ENCODE data around the gene RGP1.

RGP1 gene

GRCh38 chr9:35719546-35719945 lies 29.5 kb upstream of the RGP1 start:
- DNase-seq: no peak

GRCh38 chr9:35723426-35723825 lies 25.7 kb upstream of the RGP1 start:
- DNase-seq: no peak

GRCh38 chr9:35723908-35724307 lies 25.2 kb upstream of the RGP1 start:
- no peak for DNase-seq

DNA sequence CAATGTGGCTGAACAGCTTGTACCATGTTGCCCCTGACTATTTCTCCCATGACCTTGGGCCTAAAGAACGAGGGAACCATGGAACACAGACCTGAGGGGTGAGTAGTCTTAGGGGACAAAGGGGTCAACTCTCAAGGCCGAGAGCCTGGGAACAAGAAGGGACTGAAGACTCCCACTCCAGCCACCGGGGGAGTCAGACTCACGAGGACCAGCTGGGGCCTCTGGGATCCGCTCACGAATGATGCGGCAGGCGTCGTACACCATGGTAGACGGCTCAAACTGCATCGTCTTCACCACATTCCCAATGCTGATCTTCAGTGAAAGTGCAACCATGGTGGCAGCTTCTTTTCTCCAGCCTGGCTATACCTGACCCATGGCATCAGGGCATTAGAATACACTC lies 23.7 kb upstream of the RGP1 start:
- DNase-seq: no peak

GRCh38 chr9:35726931-35727330 lies 22.2 kb upstream of the RGP1 start:
- peak; percentile 13 to 62 (median 38) for DNase-seq

GRCh38 chr9:35727676-35728040 lies 21.4 kb upstream of the RGP1 start:
- no peak for DNase-seq

- DNase-seq: peak; percentile 77 to 88 (median 85)
Measured at GRCh38 chr9:35728041-35728971, 20.8 kb upstream of the RGP1 start.

DNA sequence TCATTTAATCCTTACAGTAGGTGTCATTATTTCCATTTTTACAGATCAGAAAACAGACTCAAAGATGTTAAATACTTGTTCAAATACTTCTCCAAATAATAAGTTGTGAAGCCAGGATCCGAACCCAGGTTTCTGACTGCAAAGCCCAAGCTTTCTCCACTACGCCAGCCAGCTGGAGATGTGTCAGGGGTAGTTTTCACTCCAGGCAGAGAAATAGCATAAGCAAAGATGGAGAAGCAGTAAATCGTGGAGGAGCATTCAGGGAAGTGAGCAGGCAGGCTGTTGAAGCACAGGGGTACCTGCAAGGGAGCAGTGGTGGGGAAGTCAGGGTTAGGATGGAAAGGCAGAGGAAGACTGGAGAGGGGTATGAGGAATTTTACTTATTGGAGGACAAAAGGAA lies 20.0 kb upstream of the RGP1 start:
- no peak for DNase-seq

GRCh38 chr9:35729700-35730485 lies 19.2 kb upstream of the RGP1 start:
- DNase-seq: peak; percentile 80 to 92 (median 90)

DNA sequence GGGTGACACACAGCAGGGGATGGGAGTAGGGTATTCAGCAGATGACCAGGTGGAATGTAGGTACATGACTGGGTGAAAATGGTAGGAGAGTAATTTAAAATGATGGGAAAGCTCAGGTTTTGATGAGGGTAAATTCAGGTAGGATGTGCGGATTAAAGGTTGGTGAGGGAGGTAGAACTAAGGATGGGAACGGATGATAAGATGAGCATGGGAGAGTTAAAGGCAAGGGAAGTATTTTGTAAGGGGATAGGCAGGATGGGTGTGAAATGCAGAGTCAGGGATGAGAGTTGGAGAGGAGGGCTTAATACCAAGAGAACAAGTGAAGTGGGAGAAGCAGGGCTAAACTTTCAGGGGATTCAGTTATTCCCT lies 18.6 kb upstream of the RGP1 start:
- no peak for DNase-seq

DNA sequence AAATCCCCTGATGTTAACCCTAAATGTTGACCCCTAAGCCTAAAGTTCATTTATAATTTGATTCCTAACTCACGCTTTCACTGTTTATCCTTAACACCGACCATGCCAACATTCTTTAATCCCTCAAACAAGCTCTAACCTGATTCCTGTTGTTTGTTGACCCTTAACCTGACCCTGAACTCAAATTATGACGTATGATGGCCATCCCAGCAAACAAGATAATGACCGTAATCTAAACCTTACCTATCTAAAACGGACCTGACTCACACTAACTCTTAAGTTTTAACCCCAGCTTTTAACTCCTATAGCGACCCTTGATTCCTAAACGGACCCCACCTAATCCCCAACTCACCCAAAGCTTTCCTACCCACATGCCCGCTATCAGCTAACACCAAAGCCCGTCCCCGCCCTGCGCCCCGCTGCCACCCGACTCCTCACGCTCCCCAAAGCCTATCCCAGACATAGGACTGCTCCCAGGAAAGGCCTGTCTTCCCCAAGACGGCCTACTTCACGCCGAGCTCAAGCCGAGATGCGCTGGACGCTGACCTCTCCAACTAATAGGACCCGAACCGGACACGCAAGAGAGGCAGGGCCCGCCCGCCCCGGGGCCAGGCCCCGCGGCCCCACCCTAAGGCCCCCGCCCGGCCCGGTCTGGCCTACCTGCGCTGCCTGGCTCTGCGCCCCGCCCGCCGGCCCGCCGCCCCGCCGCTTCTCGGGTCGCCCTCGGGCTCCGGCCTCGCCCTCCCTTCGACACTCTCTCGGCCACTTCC lies 17.5 kb upstream of the RGP1 start:
- DNase-seq: peak in 1 of 4 experiments; percentile 22

- peak; percentile 98 to 100 (median 100) for DNase-seq
Measured at GRCh38 chr9:35732185-35732799, 16.8 kb upstream of the RGP1 start, which contains the start of the genes CREB3 and TLN1. CREB3 (plus strand) TSS chr9:35732666; CDS start chr9:35732773, 107 bp downstream. TLN1 (minus strand) TSS chr9:35732195; CDS start chr9:35725694, 6,501 bp downstream.

DNA sequence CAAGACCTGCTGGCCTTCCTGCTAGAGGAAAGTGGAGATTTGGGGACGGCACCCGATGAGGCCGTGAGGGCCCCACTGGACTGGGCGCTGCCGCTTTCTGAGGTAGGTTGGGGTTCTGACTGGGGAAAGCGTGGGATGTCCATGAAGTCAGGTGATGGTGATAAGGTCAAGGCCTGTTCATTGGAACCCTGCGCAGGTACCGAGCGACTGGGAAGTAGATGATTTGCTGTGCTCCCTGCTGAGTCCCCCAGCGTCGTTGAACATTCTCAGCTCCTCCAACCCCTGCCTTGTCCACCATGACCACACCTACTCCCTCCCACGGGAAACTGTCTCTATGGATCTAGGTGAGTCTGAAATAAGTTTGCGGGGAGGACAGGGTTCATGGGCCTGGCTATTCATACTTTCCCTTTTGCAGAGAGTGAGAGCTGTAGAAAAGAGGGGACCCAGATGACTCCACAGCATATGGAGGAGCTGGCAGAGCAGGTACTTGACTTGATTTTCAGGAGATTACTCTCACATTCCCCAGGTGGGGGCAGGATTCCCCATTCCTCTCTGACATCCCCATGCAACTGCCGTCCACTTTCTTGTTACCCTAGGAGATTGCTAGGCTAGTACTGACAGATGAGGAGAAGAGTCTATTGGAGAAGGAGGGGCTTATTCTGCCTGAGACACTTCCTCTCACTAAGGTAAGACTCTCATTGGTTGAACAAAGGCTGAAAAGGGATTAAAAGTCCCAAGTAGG lies 16.1 kb upstream of the RGP1 start:
- DNase-seq: peak; percentile 15 to 63 (median 54)

- DNase-seq: no peak
Measured at GRCh38 chr9:35734096-35734495, 15.0 kb upstream of the RGP1 start.

DNA sequence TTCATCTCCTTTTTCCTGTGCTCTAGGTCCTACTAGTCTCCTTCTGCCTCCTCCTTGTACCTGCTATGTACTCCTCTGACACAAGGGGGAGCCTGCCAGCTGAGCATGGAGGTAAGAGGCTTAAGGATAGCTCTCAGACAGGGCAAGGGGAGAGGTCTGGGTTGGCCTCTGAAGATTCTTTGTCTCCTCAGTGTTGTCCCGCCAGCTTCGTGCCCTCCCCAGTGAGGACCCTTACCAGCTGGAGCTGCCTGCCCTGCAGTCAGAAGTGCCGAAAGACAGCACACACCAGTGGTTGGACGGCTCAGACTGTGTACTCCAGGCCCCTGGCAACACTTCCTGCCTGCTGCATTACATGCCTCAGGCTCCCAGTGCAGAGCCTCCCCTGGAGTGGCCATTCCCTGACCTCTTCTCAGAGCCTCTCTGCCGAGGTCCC lies 12.9 kb upstream of the RGP1 start:
- peak; percentile 74 to 82 (median 79) for DNase-seq

- no peak for DNase-seq
Measured at GRCh38 chr9:35737143-35737542, 11.9 kb upstream of the RGP1 start.

DNA sequence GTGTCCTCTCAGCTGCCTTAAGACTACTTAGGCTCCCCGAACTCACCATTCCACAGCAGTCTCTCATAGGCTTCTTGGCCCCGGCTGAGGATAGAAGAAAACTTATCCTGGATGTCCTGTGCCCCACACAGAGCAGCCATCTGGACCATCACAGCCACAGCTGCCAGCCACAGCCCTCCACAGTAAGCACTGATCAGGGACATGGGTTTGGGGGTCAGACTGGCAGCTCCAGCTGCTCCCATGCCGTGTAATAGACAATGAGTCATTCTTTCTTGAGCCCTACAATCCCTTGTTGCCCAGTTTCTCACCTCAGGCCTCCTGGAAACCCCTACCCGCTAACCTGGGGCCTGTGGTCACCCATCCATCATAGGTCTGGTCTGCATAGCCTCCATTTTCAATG lies 10.9 kb upstream of the RGP1 start:
- no peak for DNase-seq

DNA sequence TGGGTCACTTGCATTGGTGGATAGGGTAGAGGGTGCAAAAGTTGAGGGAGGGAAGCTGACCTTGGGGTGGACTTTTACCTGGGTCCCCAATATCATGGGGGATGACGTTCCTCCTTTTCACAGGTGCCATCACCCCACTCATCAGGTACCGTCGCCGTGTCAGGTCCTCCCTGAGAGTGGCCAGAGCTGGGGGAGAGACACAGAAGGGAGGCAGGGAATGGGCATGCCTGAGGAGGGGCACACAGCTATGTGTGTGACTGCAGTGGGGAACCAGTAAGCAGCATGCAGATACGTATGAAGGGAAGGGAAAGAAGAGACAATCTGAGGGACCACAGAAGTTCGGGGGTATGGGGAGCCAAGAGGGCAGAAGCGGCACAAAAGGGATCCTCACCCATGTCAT lies 10.2 kb upstream of the RGP1 start:
- no peak for DNase-seq

- no peak for DNase-seq
Measured at GRCh38 chr9:35740243-35740642, 8.8 kb upstream of the RGP1 start.

- DNase-seq: no peak
Measured at GRCh38 chr9:35741740-35742139, 7.3 kb upstream of the RGP1 start.

DNA sequence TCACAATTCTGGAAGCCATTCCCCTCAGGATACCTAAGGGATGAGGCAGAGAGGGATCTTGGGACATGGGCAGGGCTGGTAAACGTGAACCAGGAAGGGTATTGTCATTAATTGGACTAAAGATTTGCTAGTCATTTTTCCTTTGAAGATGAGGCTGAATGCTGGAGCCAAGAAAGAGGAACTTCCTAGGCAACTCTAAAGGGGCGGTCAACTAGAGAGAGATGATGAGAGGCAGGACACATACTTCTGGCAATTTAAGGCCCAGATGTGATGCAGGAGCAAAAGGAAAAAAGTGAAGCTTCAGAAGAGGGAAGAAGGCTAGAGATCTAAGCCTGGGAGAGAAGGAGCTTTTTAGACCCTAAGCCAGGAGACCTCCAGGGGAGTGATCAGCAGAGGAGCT lies 5.6 kb upstream of the RGP1 start:
- DNase-seq: peak in 2 of 4 experiments; percentile 34 to 53

All from suppressor macrophage (primary cell).